Femur (tissue), 1 donor: ENCODE data around the gene XRN2.

Experiments
- DNase-seq: peaks from one replicate; pipeline ENCODE4 v3.0.0-alpha.2; 2017

The XRN2 gene

DNA sequence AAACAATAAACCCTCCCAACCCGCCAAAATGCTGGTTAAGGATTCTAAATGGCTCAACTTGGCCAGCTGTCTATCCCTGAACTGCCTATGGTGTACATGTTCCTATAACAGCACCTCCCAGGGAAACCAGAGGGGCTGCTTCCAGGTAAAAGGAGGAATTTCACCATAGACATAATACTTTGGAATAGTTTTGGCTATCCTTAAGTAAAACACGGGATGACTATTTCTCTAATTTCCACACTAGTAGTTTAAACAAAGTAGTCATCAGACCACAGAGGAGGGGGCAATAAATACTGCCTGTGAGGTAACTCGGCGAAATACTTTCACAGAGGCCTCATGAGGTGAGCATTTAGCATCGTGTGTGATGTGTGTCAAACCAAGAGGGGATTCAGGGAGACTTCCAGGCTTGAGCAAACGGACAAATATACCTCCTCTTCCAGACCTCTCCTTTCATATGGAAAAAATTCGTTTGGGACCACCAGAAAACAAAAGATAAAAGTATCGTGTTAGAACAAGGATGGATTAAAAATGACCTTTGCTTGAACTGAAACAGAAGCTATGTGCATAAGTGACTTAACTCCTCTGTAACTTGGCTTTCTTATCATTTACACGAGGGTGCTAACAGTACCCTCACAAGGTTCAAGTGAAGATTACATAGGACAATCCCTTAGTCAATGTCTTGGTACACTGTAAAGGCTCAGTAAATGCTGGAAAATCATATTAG, 1.0 kb upstream of the XRN2 start:
- DNase-seq: no peak

DNA sequence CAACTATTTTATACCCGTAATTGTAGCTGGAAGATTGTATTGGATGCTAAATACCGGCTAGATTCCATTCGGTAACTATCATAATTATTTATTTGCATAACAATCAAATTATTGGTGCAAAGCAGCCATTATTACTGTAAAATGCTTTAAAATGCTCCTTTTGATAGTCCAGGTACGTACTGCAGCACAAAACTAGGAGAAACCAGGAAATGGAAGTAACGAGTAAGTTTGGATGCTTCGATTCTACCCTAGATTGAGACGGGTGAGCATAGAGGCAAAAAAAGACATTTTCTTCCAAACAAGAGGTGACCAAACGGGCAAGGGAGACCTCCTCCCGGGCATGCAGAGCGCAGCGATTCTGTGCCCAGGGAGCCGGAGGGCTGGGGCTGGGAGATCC, 469 bp upstream of the XRN2 start:
- DNase-seq: no peak

DNA sequence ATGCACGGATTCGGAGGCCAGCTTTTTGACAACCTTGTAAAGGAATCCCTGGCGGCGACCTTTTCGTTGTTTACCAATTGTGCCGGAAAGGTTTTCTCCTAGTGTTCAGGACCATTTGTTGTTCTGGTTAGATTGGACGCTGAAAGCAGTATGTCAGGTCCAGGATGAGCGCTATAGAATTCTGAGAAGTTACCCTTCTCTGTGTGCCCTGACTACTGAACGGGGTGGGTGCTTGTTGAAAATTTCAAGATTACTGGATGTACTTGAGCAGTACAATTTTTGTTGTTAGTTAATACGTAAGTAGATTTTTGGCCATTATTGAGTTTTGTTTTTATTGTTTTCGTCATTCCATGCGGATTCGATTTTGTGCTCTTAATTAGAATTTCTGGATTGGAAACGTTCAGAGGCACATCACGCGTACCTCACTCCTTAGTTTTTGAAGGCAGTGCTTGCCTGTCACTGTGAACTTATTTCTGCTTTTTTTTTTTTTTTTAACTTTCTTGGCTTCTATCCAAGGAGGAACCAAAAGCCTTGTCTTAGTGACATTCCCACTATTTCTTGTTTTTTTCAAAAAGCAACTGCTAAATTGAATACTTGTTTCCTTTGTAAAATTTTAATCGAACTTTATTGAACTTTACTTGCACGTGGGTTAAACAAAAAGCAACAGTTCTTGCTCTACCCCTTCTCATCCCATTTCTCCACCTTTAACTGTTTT, 898 bp downstream of the XRN2 start:
- DNase-seq: no peak

- DNase-seq: no peak
These were observed 5.2 kb downstream of the XRN2 start for GRCh38 chr20:21308340-21308739.

DNA sequence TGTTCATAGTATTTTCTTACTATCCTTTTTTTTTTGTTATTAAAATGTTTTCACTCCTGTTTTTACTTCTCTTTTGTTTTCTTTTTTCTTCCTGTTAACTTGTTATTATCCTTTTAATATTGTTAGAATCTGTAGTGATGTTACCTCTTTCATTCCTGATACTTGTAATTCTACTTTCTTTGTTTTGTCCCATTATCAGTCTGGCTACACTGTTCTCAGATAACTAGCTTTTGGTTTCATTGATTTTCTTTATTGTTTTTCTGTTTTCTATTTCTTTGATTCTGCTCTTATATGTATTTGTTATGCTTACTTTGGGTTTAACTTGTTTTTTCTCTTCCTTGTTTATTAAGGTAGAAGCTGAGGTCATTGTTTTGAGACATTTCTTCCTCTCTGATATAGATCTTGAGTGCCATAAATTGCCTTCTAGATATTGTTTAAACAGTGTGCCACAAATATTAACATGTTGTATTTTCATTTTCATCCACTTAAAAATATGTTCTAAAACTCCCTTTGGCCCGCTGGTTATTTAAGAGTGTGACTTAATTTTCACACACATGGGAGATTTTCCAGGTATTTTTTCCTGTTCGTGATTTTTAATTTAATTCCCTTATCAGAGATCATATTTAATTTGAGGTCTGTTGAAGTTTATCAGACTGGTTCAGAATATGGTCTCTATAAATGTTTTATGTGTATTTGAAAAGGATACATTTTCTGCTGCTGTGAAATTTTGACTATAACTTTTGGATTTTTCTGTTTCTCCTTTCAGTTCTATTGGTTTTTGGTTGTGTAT, 6.7 kb downstream of the XRN2 start:
- DNase-seq: no peak

DNA sequence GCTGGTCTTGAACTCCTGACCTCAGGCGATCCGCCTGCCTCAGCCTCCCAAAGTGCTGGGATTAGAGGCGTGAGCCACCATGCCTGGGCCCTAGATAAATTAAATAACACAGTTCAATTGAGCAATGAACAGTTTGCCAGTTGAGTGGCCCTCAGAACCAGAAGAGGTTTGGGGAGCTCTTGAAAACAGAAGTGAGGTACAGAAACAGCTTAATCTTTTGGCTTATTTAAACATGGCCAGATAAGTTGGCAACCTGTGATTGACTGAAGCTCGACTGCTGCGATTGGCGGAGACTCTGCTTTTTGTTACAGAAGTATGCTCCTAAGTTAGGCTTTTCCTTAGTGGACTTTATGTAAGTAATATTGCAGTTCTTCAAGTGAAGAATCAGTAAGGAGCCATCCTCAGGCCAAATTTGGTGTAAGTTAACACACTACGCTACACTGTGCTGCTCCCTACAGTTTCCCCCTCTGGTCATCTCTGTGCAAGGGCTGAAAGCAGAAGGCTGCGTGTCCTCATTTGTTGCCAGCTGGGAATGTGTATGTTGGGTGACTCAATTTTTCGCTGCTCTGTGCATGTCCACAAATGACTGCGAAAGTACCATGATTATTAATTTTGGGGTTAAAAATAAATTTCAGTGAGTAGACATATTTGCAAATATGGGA, 9.8 kb downstream of the XRN2 start:
- DNase-seq: no peak

DNA sequence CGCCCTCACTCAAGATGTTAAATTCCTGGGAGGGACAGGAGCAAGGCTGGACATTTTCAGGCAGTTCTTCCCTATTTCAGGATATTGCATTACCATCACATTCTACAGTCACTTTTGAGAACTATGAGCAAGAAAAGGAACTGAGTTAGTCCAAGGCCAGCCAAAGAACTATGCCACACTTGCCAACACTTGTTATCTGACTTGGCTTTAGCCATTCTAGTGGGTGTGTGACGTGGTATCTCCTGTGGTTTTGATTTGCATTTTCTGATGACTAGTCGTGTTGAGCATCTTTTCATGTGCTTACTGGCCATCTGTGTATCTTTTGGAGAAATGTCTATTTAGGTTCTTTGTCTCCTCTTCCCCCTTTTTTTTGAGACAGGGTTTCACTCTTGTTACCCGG, 12.0 kb downstream of the XRN2 start:
- no peak for DNase-seq

GRCh38 chr20:21322083-21322710, 19.1 kb downstream of the XRN2 start:
- no peak for DNase-seq

GRCh38 chr20:21322921-21323331, 19.8 kb downstream of the XRN2 start:
- no peak for DNase-seq

DNA sequence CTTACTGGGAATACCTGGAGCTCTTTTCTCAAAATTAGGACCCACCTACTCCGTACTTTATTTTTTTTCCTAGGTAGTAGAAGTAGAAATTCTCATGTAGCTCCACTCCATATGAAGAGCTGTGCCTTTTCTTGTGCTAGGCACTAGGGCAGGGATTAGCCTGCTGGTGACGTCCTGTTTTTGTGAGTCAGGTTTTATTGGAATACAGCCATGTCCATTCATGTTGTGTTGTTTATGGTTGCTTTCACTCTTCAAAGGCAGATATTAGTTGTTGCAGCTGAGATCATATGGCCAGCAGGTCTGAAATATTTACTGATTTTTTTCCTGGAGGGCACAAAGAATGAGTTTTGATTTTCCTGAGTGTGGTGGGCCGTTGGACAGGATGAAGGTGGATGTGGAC, 20.5 kb downstream of the XRN2 start:
- no peak for DNase-seq

GRCh38 chr20:21324126-21324525, 21.0 kb downstream of the XRN2 start:
- no peak for DNase-seq

DNA sequence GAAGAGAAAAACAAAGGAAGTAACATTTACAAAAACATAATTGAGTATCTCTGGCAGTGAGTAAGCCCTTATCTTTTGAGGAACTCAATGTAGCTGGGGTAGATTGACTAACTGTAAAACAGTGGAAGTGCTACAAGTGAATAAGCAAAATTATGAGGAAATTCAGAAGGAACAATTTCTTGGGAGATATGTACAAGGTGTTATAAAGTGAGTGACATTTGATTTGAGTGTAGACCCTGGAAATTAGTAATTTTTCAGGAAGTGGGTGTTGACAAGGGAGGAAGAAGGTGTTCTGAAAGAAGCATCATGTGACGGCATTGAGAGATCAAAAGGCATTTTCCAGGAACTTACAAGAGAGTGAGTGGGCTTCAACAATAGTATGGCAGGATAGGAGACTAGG, 22.2 kb downstream of the XRN2 start:
- DNase-seq: no peak

GRCh38 chr20:21326700-21327099, 23.6 kb downstream of the XRN2 start:
- no peak for DNase-seq

DNA sequence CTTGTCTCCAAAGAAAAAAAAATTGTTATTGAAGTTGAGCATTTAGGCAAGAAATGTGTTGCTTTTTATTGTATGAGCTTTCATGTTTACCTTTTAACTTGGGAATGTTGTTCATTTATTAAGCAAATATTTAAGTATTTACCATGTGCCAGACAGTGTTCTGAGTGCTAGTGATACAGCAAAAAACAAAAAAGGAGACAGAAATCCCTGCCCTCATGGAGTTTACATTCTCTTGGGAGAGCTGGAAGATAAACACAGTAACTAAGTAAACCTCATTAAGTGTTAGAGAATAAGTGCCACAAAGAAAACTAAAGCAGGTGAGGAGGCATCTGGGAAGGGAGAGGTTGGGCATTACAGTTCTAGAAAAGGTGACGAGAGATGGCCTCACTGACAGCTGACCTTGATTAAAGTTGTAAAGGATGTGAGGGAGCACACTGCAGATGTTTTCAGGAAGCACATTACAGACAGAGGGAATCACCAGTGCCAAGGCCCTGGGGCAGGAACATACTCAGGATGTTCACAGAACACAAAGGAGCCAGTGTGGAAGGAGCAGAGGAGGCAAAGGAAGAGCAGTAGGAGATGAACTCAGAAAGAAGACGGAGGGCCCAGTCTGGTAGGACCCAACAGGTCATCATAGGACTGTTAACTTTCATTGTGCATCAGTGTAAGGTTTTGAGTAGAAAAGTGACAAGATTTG, 33.5 kb downstream of the XRN2 start:
- DNase-seq: no peak

DNA sequence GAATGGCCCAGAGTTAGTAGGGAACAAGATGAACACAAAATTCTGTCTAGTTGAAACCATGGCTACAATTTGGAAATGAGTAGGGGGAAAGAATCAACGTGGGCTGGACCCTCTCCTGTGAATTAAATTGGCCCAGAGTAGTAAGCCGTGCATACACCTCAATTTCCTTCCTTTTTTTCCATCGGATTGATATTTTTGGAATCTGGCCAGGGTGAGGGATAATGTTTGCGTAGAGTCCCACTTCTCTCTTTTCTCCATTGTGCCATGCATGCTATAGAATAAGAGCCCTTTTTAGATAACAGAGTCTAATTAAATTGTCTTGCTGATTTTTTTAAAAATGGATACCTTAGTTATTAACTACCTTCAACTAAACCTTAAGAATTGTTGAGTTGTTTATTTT, 35.2 kb downstream of the XRN2 start:
- no peak for DNase-seq

- no peak for DNase-seq
These were observed 36.4 kb downstream of the XRN2 start for GRCh38 chr20:21339499-21339898.

DNA sequence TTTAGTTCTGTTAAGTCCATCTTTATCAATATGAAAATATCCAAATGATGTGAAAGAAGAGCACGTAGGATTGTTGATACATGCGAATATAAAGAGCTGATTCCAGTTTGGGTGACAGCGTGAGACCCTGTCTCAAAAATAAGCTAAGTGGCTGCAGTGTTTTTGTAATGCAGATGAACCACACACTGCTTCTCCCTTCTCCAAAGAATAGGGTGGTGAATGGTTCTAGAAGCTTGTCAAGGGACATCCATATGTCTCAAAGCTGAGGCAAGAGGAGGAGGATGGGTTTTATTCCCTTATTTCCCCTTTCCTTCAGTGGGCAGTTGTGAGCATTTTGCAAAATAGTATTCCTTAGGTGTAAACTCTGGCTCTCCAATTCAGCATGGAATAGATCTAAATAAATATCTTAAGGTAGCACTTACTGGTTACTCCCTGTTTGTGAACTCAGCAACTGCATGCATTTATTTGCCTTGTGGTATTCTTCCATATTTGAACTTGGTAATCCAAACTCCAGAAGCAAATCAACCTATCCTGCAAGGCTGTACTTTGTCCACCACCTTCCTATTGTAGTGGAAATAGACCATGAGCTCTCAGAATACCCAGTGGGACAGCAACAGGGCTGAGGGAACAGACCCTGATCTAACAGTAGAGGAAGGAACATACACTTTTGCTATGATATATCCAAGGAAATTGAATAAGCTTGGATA, 38.0 kb downstream of the XRN2 start:
- DNase-seq: no peak

DNA sequence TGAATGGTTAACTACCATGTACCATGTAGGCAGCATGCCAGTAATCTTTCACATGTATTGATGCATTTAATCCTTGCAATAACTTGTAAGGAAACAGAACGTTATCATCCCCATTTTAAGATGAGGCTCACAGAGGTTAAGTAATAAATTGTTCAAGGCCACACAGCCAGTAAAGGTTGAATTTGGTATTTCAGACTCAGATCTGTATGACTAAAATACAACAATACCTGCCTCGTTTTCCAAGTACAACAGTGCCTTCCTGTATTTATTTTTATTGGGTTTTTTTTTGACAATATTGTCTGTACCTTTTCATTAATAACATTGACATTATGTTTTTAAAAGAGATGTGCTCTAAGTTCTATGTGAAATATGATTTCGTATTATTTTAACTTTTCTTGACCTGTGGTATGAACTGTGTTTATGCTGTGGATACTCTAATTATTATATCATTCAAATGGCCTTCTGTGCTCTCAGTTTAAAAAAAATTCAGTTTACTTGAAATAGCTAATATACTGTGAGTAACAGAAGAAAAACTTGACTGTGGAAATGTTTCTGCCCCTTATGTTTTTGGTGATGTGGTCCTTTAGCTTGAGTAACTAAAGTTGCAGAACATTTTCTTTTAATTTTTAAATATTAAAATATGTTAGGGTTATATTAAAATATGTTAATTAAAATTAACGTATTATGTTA, 39.7 kb downstream of the XRN2 start:
- no peak for DNase-seq

GRCh38 chr20:21344206-21344900, 41.2 kb downstream of the XRN2 start:
- no peak for DNase-seq

- DNase-seq: no peak
These were observed 41.8 kb downstream of the XRN2 start for GRCh38 chr20:21344961-21345360.
